Fibroblast of villous mesenchyme (primary cell): ENCODE results near the gene RASSF8. TPM values are rescaled to one million over a fixed set of nuclear protein-coding genes. Genes with fewer than 3 reads are reported as not detected.

Experiments
- DNase-seq: peaks from one replicate; pipeline ENCODE4 v3.0.0-alpha.2; 2010; ENCODE audit warnings: low read depth
- H3K4me3 ChIP-seq: 2 replicates; pipeline ENCODE4 v1.5.1; 2011; ENCODE audit warnings: low read depth, mild to moderate bottlenecking, low read length
- total RNA-seq: library from RNA; depleted of rRNA; stranded (reverse); fragments of >200 nt; gene quantifications from 2 replicates; pipeline ENCODE4 v1.2.3, GENCODE V29; 2012
- TF ChIP-seq, protein P1 (sequence below): IDR thresholded peaks from 2 replicates; pipeline ENCODE4 v1.5.1; 2012; ENCODE audit warnings: low read depth, mild to moderate bottlenecking, low read length; ENCODE audit not compliant: insufficient read depth

RASSF8 gene, protein sequence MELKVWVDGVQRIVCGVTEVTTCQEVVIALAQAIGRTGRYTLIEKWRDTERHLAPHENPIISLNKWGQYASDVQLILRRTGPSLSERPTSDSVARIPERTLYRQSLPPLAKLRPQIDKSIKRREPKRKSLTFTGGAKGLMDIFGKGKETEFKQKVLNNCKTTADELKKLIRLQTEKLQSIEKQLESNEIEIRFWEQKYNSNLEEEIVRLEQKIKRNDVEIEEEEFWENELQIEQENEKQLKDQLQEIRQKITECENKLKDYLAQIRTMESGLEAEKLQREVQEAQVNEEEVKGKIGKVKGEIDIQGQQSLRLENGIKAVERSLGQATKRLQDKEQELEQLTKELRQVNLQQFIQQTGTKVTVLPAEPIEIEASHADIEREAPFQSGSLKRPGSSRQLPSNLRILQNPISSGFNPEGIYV
- 60.6 and 127 TPM in 2 replicates for total RNA-seq

DNA sequence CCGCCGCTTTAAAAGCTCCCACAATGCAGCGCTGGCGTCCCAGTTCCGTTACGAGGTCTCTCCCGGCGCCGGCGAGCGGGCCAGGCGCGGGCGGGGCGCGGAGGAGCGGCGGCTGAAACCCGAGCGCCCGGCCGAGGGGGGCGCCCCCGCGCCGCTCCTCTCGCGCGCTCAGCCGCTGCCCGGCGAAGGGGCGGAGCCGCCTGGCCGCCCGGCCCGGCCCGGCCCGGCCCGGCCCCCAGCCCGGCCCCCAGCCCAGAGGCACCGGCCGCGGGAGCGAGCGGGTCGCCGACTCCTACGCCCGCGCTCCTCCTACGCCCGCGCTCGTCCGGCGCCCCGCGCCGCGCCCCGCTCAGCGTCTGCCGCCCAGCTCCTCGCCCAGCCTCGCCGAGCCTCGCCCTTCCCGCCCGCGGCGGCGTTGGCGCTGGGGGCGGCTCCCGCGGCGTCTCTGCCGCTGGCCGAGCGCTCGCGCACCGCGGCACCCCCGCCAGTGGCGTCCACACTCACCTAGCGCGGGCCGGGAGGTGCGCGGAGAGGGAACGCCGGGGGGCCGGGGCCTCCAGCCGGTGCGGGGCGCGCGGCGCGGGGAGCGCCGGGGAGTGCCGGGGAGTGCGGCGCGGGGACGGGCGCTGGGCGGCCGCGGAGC is at the start of gene RASSF8:
TSS of gene RASSF8 (plus strand) at position 255 of the 643 bp plus-strand sequence. CDS start 96,662 bp downstream, outside the sequence.
- H3K4me3 ChIP-seq = peak within 1 kb of the TSS; percentile 90
- TF ChIP-seq, protein P1, sequence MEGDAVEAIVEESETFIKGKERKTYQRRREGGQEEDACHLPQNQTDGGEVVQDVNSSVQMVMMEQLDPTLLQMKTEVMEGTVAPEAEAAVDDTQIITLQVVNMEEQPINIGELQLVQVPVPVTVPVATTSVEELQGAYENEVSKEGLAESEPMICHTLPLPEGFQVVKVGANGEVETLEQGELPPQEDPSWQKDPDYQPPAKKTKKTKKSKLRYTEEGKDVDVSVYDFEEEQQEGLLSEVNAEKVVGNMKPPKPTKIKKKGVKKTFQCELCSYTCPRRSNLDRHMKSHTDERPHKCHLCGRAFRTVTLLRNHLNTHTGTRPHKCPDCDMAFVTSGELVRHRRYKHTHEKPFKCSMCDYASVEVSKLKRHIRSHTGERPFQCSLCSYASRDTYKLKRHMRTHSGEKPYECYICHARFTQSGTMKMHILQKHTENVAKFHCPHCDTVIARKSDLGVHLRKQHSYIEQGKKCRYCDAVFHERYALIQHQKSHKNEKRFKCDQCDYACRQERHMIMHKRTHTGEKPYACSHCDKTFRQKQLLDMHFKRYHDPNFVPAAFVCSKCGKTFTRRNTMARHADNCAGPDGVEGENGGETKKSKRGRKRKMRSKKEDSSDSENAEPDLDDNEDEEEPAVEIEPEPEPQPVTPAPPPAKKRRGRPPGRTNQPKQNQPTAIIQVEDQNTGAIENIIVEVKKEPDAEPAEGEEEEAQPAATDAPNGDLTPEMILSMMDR = no peak
- peak; percentile 72 for DNase-seq

DNA sequence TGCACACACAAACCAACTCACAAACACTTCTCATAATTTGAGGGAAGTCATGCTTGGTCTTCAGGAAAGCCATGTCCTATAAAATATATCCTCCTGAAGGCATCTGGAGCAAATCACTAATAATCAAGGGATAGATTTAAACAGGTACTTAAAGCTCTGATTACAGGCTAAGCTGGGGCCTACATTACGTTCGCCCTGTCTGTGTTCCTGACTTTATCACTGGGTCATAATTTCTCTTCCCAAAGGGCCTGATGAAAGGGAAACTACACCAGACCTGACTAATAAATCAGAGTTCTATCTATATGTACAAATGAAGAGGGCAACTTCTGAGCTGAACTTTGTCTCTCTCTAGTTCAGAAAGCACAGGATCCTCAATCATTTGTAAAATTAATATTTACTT is 43.9 kb upstream of the RASSF8 start:
- TF ChIP-seq, protein P1 = no peak
- H3K4me3 ChIP-seq = no peak overlapping the region
- DNase-seq = no peak

DNA sequence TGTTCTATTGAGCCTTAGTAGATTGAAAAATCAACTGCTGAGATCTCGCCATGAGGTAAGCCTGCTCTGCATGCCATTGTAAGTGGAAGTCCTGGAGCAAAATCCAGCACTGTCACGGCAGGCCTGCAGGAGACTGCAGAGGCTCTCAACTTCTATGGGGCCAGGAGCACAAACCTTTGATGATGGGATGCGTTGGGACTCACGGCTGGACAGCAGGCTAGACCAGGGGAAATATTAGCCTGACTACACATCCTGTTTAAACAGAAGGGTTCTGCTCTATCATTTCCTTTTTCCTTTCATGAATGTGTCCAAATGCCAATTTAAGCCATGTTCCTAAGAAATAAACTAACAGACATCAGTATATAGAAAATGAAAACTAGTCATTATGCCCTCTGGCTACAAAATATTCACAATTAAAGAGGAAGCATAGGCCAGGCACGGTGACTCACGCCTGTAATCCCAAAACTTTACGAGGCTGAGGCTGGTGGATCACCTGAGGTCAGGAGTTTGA is 33.9 kb upstream of the RASSF8 start:
- DNase-seq = peak; percentile 25
- H3K4me3 ChIP-seq = no peak overlapping the region
- TF ChIP-seq, protein P1 = no peak

DNA sequence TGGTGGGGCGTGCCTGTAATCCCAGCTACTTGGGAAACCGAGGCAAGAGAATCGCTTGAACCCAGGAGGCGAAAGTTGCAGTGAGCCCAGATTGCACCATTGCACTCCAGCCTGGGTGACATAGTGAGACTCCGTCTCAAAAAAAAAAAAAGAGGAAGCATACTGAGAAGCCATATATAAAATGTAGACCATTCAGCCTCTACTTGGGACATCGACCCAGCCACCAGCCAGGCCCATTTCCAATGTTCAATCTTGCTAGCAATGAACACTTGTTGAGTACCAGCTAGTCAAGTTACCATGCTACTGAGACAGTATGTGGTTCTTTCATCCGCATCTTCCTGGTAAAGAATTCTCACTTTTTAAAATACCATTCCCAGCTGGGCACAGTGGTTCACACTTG is 33.4 kb upstream of the RASSF8 start:
- TF ChIP-seq, protein P1 = no peak
- DNase-seq = no peak
- no peak overlapping the region for H3K4me3 ChIP-seq

- no peak for DNase-seq
- TF ChIP-seq, protein P1 = no peak
- no peak overlapping the region for H3K4me3 ChIP-seq
Observed at GRCh38 chr12:25926536-25926935, 31.9 kb upstream of the RASSF8 start.

DNA sequence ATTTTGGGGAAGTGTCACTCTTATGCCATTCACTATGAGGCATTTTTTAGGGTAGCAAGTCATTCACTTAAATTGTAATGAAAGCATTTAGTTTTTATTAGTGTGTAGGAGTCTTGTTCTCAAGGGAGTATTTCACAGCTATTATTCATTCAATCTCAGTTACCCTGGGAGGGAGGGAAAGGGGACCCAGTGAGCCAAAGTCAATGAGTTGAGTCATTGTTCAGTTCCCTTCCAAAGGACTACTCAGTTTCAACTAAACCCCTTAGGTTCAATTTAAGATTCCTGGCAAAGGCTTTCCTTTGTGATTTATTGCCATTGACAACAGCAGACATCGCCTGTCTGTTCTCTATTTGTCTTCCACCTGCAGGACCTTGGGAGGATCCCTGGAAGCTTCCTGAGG is 29.3 kb upstream of the RASSF8 start:
- peak; percentile 6 for DNase-seq
- TF ChIP-seq, protein P1 = no peak
- no peak overlapping the region for H3K4me3 ChIP-seq
